ENCODE measurements around the gene FAM3C. TPM values are rescaled to one million over a fixed set of nuclear protein-coding genes. Genes with fewer than 3 reads are reported as not detected.
"Not testable (repeated sequence)": the region's sequence is repeated elsewhere in the genome, so short reads cannot be mapped to it uniquely, and the experiment has no call there.

FAM3C gene
- total RNA-seq (10 to 100 TPM; 38.9 to 62.2 TPM), polyA plus RNA-seq (10 to 100 TPM; 26.3 to 36.3 TPM)
- long read RNA-seq, donor 1, transcript FAM3C-201 (10 exons, 2,508 nt) = major isoform, 25 of 29 reads
- long read RNA-seq, donor 1, partial matches to known transcripts = 0 of 29 reads
- long read RNA-seq, donor 1, other reads (novel, unspliced or antisense) = 0 of 29 reads
- long read RNA-seq, donor 2, transcript FAM3C-201 (10 exons, 2,508 nt) = major isoform, 7 of 7 reads
- long read RNA-seq, donor 2, partial matches to known transcripts = 0 of 7 reads
- long read RNA-seq, donor 2, other reads (novel, unspliced or antisense) = 0 of 7 reads
- long read RNA-seq, donor 3, transcript FAM3C-201 (10 exons, 2,508 nt) = major isoform, 7 of 11 reads
- long read RNA-seq, donor 3, partial matches to known transcripts = 0 of 11 reads
- long read RNA-seq, donor 3, other reads (novel, unspliced or antisense) = 0 of 11 reads
- long read RNA-seq, donor 4, transcript FAM3C-201 (10 exons, 2,508 nt) = major isoform, 6 of 9 reads
- long read RNA-seq, donor 4, partial matches to known transcripts = 0 of 9 reads
- long read RNA-seq, donor 4, other reads (novel, unspliced or antisense) = 0 of 9 reads
- long read RNA-seq, donor 5, transcript FAM3C-201 (10 exons, 2,508 nt) = major isoform, 24 of 27 reads
- long read RNA-seq, donor 5, partial matches to known transcripts = 0 of 27 reads
- long read RNA-seq, donor 5, other reads (novel, unspliced or antisense) = 0 of 27 reads

DNA sequence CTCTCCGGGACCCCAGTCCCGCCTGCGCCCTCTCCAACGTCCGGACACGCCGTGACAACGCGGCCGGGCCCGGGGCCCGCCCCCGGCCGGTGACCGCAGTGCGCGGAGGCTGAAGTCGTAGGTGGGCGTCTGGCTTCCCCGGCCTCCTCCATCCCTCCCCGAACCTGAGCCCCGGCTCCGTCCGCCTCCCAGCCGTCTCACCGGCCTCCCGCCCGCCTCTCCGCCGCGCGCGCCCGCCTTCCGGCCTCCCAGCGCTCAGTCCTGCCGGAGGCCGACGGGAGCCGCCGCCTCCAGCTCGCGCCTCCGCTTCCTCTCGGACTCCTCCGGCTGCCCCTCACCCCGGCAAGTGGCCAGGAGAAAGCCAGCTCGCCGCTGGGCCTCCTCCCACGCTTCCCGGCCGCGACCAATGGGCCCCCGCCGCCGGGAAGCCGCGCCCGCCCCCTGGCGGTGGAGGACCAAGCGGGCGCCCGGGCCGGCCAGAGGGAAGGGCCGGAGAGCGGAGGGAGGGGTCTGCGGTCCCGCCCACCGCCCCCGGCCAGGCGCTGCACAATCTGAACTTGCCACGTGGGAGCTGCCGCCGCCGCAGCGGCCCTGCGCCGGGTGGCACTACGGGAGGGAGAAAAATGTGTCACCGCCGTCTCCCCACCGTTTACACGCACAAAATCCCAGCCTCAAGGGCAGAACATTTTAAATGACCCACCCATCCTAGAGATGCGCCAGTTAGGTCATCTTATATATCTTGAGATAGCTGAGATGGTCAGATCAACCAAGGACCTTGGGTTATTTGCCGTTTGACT is at the start of gene FAM3C:
Gene FAM3C (minus strand): TSS at position 348 of the 797 bp plus-strand sequence. CDS start 13,339 bp downstream, outside the sequence.
- Histone ChIP-seq H3K9ac (ENCODE audit: insufficient read depth in 1 of 2, low read length in 2 of 2) (peak within 1 kb of the TSS; percentile 39 to 89), H3K36me3 (ENCODE audit: control insufficient read depth in 4 of 4, insufficient read depth in 4 of 4, low read length in 4 of 4) (no peaks in the 10 kb centered on the region), H3K27me3 (ENCODE audit: control insufficient read depth in 3 of 3, insufficient read depth in 3 of 3, low read length in 2 of 3) (no peaks in the 10 kb centered on the region), H3K9me3 (ENCODE audit: control insufficient read depth in 4 of 4, insufficient read depth in 3 of 4, low read length in 3 of 4) (no peaks in the 10 kb centered on the region), H3K27ac (ENCODE audit: low read depth in 1 of 2, low read length in 1 of 2) (peak within 1 kb of the TSS; percentile 82 to 93), H3K4me3 (peak within 1 kb of the TSS; percentile 93), H3K4me1 (ENCODE audit: control insufficient read depth in 5 of 5, insufficient read depth in 5 of 5, low read length in 5 of 5) (peaks cover 0 to 4% (median 0%) of the 10 kb centered on the region in 5 donors)
- DNase-seq (peak; percentile 94 to 96 (median 94)), ATAC-seq (ENCODE audit: insufficient read depth, low FRiP score) (peak; percentile 100)
- TF ChIP-seq, protein P1, sequence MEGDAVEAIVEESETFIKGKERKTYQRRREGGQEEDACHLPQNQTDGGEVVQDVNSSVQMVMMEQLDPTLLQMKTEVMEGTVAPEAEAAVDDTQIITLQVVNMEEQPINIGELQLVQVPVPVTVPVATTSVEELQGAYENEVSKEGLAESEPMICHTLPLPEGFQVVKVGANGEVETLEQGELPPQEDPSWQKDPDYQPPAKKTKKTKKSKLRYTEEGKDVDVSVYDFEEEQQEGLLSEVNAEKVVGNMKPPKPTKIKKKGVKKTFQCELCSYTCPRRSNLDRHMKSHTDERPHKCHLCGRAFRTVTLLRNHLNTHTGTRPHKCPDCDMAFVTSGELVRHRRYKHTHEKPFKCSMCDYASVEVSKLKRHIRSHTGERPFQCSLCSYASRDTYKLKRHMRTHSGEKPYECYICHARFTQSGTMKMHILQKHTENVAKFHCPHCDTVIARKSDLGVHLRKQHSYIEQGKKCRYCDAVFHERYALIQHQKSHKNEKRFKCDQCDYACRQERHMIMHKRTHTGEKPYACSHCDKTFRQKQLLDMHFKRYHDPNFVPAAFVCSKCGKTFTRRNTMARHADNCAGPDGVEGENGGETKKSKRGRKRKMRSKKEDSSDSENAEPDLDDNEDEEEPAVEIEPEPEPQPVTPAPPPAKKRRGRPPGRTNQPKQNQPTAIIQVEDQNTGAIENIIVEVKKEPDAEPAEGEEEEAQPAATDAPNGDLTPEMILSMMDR (IDR thresholded peaks at IDR 0.05; ENCODE audit: control extremely low read depth, extremely low read depth) = peak; percentile 72
- WGBS, 2 donors = 1% methylated on average over 42 to 85 of the region's 85 CpGs

GRCh38 chr7:121442845-121443244 is 46.7 kb upstream of the FAM3C start:
- Histone ChIP-seq H3K36me3 (ENCODE audit: control insufficient read depth in 4 of 4, insufficient read depth in 4 of 4, low read length in 4 of 4) (no peaks in the 10 kb centered on the region), H3K9me3 (ENCODE audit: control insufficient read depth in 4 of 4, insufficient read depth in 3 of 4, low read length in 3 of 4) (no peaks in the 10 kb centered on the region), H3K4me3 (no peak overlapping the region), H3K27ac (ENCODE audit: low read depth in 1 of 2, low read length in 1 of 2) (no peak overlapping the region), H3K9ac (ENCODE audit: insufficient read depth in 1 of 2, low read length in 2 of 2) (no peak overlapping the region), H3K4me1 (ENCODE audit: control insufficient read depth in 5 of 5, insufficient read depth in 5 of 5, low read length in 5 of 5) (peaks cover 0 to 8% (median 0%) of the 10 kb centered on the region in 5 donors), H3K27me3 (ENCODE audit: control insufficient read depth in 3 of 3, insufficient read depth in 3 of 3, low read length in 2 of 3) (no peaks in the 10 kb centered on the region)
- WGBS, 2 donors = 71 to 74% methylated on average over 2 of the region's 2 CpGs
- DNase-seq = no peak
- TF ChIP-seq, protein P1 (IDR thresholded peaks at IDR 0.05; ENCODE audit: control extremely low read depth, extremely low read depth) = no peak
- ATAC-seq (ENCODE audit: insufficient read depth, low FRiP score) = no peak

DNA sequence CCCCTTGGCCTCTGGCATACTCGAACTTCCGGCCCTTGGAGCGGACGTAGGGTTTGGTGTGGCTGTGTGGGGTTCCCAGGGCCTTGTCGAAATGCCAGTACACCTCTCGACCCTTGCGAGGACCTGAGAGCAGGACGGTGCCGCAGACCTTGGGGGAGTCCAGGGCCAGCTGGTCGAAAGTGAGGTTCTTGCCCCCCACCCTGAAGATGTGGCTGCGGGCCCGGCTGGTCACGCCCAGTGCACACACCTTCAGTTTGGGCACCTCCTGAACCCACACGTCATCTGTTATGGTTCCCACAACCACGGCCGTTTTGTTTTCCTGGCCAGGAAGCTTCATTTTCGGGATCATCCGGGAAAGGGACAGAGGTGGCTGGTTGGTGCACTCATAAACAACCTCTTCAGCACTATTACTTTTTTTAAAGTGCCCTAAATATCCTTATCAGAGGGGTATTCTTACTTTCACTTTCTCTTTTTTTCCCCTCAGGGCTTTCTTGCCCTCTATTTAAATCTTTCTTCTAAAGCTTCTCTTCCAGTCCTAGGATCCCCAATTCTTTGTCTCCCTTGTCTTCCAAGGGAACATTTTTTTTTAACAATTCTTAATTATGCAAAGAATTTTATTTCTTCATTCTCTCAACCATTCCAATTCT is 44.9 kb upstream of the FAM3C start:
- DNase-seq (no peak), ATAC-seq (ENCODE audit: insufficient read depth, low FRiP score) (peak; percentile 19)
- H3K9ac ChIP-seq (ENCODE audit: insufficient read depth in 1 of 2, low read length in 2 of 2) = no peak overlapping the region
- WGBS, 2 donors = 69 to 84% methylated on average over 18 of the region's 18 CpGs
- peaks cover 0 to 8% (median 0%) of the 10 kb centered on the region in 5 donors for H3K4me1 ChIP-seq (ENCODE audit: control insufficient read depth in 5 of 5, insufficient read depth in 5 of 5, low read length in 5 of 5)
- H3K36me3 ChIP-seq (ENCODE audit: control insufficient read depth in 4 of 4, insufficient read depth in 4 of 4, low read length in 4 of 4) = no peaks in the 10 kb centered on the region
- no peaks in the 10 kb centered on the region for H3K9me3 ChIP-seq (ENCODE audit: control insufficient read depth in 4 of 4, insufficient read depth in 3 of 4, low read length in 3 of 4)
- H3K27me3 ChIP-seq (ENCODE audit: control insufficient read depth in 3 of 3, insufficient read depth in 3 of 3, low read length in 2 of 3) = no peaks in the 10 kb centered on the region
- TF ChIP-seq, protein P1 (IDR thresholded peaks at IDR 0.05; ENCODE audit: control extremely low read depth, extremely low read depth) = no peak
- no peak overlapping the region for H3K4me3 ChIP-seq
- peak overlapping the region in 1 of 2 donors; percentile 20 for H3K27ac ChIP-seq (ENCODE audit: low read depth in 1 of 2, low read length in 1 of 2)

DNA sequence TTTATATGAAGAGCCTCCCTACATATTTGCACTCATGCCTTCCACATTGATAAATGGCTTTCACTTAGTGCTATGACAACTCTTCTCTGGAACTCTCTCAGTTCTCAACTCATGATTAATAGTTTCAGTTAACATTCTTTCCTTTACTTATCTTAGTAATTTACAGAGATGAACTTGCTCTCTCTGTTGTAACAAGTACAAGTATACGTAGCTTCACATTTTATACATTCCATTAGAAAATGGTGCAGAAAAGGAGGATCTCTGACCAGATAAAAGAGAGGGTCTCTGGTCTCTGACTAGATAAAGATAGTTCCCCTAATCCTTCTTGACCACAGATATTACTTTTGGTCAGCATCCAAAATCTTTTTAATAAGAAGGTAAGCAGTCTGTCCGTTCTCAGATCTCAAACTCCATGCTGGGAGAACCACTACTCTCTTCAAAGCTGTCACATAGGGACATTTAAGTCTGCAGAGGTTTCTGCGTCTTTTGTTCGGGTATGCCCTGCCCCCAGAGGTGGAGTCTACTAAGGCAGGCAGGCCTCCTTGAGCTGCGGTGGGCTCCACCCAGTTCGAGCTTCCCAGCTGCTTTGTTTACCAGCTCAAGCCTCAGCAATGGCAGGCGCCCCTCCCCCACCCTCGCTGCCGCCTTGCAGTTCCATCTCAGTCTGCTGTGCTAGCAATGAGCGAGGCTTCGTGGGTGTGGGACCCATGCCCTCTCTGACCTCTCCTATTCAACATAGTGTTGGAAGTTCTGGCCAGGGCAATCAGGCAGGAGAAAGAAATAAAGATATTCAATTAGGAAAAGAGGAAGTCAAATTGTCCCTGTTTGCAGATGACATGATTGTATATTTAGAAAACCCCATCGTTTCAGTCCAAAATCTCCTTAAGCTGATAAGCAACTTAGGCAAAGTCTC is 42.2 kb upstream of the FAM3C start:
- peak overlapping the region in 1 of 2 donors; percentile 46 for H3K9ac ChIP-seq (ENCODE audit: insufficient read depth in 1 of 2, low read length in 2 of 2)
- H3K36me3 ChIP-seq (ENCODE audit: control insufficient read depth in 4 of 4, insufficient read depth in 4 of 4, low read length in 4 of 4); H3K27me3 ChIP-seq (ENCODE audit: control insufficient read depth in 3 of 3, insufficient read depth in 3 of 3, low read length in 2 of 3); H3K4me3 ChIP-seq; H3K4me1 ChIP-seq (ENCODE audit: control insufficient read depth in 5 of 5, insufficient read depth in 5 of 5, low read length in 5 of 5); H3K9me3 ChIP-seq (ENCODE audit: control insufficient read depth in 4 of 4, insufficient read depth in 3 of 4, low read length in 3 of 4): not testable (repeated sequence)
- WGBS, 2 donors = 2 to 3% methylated on average over 12 of the region's 12 CpGs
- DNase-seq (peak; percentile 81 to 86 (median 83)), ATAC-seq (ENCODE audit: insufficient read depth, low FRiP score) (peak; percentile 58)
- H3K27ac ChIP-seq (ENCODE audit: low read depth in 1 of 2, low read length in 1 of 2) = peak overlapping the region in 1 of 2 donors; percentile 15

Measured in lung (tissue), 16 donors.